ENCODE results near the gene DALRD3.
A peak's percentile ranks its signal among the peaks of the same experiment; 100 is the strongest.

Gene DALRD3

Small RNA genes within 50 kb of the gene (small RNA-seq; reads per million reads assigned to genes)
- gene MIR191 (17,729 reads per million, percentile 100 among the genes with 10 or more reads in this experiment), gene MIR425 (719 reads per million, percentile 99 among the genes with 10 or more reads in this experiment)
